Measurements from ENCODE around the gene PLEKHJ1. TPM values are rescaled to one million over a fixed set of nuclear protein-coding genes. Genes with fewer than 3 reads are reported as not detected.

PLEKHJ1 gene
- total RNA-seq, 1 donor from 2014 or later: 126 TPM

DNA sequence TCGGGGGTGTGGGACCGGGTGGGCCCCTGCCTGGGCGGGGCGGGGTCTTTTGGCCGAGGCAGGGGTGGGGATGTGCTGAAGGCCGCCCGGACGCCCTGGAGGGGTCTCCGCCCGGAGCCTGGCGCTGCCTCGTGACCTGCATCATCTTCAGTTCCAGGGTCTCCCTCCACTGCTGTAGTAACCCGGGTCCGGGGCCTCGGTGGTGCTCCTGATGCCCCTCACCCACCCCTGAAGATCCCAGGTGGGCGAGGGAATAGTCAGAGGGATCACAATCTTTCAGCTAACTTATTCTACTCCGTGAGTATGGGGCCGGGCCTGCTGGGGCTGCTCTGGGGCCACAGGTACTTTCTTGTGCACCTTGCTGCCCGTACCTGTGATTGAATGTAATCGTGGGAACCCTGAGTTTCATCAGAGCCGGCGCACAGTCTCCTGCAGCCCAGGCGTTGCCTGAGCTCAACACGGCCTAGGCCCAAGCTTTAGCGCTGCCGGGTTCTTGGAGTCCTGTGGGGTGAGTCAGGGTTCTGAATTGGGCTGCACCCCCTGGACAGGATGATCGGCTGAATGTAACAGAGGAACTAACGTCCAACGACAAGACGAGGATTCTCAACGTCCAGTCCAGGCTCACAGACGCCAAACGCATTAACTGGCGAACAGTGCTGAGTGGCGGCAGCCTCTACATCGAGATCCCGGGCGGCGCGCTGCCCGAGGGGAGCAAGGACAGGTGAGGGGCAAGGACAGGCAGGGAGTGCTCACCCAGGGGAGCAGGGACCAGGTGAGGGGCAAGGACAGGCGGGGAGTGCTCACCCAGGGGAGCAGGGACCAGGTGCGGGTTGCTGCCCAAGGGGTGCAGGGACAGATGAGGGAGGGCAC lies 35.3 kb upstream of the PLEKHJ1 start:
- H3K27me3 Mint-ChIP-seq (ENCODE audit: unreplicated experiment): peaks cover 17% of the 10 kb centered on the region
- H3K9me3 Mint-ChIP-seq (ENCODE audit: unreplicated experiment): no peaks in the 10 kb centered on the region
- H3K4me3 Mint-ChIP-seq (ENCODE audit: unreplicated experiment): peak overlapping the region; percentile 92
- H3K36me3 Mint-ChIP-seq (ENCODE audit: low read depth, unreplicated experiment): peaks cover 11% of the 10 kb centered on the region
- no peak for DNase-seq (ENCODE audit: low spot score)
- TF ChIP-seq, protein P1, sequence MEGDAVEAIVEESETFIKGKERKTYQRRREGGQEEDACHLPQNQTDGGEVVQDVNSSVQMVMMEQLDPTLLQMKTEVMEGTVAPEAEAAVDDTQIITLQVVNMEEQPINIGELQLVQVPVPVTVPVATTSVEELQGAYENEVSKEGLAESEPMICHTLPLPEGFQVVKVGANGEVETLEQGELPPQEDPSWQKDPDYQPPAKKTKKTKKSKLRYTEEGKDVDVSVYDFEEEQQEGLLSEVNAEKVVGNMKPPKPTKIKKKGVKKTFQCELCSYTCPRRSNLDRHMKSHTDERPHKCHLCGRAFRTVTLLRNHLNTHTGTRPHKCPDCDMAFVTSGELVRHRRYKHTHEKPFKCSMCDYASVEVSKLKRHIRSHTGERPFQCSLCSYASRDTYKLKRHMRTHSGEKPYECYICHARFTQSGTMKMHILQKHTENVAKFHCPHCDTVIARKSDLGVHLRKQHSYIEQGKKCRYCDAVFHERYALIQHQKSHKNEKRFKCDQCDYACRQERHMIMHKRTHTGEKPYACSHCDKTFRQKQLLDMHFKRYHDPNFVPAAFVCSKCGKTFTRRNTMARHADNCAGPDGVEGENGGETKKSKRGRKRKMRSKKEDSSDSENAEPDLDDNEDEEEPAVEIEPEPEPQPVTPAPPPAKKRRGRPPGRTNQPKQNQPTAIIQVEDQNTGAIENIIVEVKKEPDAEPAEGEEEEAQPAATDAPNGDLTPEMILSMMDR (IDR thresholded peaks at IDR 0.05; ENCODE audit: unreplicated experiment): no peak
- peaks cover 12% of the 10 kb centered on the region for H3K4me1 Mint-ChIP-seq (ENCODE audit: unreplicated experiment)
- H3K27ac Mint-ChIP-seq (ENCODE audit: unreplicated experiment): peak overlapping the region; percentile 61

DNA sequence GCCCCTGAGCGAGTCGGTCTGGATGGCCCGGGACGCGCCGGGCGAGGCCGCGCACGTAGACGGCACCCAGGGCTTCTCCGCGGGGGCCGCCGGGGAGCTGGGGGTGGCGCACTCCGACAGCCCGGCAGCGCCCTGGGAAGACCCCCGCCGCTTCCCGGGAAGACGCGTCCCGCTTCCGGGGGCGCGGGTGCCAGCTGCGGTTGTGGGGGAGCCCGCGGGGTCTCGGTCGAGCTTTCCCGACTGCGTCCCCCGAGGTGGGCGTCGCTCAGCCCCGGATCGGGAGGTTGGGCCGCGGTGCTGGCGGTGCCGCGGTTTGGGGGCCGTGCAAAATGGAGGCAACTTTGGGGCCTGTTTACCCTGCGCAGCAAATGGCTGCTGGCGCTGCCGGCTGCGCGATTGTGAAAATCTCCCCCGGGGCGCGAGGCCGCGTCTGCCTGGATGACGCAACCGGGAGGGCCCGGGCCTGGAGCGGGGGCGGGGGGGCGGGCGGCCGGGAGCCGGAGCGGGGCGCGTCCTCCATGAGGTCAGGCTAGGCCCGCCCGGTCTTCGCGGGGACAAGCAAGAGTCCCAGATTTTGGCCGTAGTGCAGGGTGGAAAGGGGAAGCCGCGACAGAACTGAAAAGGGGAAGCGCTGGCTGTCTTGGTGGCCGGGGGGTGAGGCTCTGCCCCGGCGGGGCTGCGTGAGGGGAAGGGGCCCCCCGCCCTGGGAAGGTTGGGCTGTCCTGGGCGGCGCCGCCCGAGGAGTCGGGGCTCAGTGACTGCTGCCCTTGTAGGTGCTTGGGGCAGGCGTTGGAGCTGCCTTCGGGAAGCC lies 34.5 kb upstream of the PLEKHJ1 start:
- peak; percentile 51 for DNase-seq (ENCODE audit: low spot score)
- peak overlapping the region; percentile 97 for H3K4me3 Mint-ChIP-seq (ENCODE audit: unreplicated experiment)

DNA sequence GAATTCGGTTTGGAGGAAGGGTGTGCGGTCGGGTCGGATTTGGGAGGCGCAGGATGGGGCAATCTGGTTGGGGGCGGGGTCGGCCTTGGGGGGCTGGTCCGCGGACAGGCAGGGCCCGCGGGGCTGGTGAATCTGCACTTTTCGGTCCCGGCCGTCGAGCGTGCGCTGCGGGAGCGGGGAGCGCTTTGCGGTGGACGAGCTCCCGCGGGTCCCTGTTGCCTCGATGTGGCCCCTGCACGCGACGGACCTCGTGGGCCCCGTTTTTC lies 34.0 kb upstream of the PLEKHJ1 start:
- H3K27me3 Mint-ChIP-seq (ENCODE audit: unreplicated experiment): peaks cover 17% of the 10 kb centered on the region
- H3K36me3 Mint-ChIP-seq (ENCODE audit: low read depth, unreplicated experiment): peaks cover 11% of the 10 kb centered on the region
- no peaks in the 10 kb centered on the region for H3K9me3 Mint-ChIP-seq (ENCODE audit: unreplicated experiment)
- TF ChIP-seq, protein P1 (IDR thresholded peaks at IDR 0.05; ENCODE audit: unreplicated experiment): no peak
- DNase-seq (ENCODE audit: low spot score): no peak
- H3K4me3 Mint-ChIP-seq (ENCODE audit: unreplicated experiment): peak overlapping the region; percentile 97
- peak overlapping the region; percentile 72 for H3K27ac Mint-ChIP-seq (ENCODE audit: unreplicated experiment)
- H3K4me1 Mint-ChIP-seq (ENCODE audit: unreplicated experiment): peaks cover 15% of the 10 kb centered on the region

More for the DNA sequence above, 34.5 kb upstream of the PLEKHJ1 start:
- Mint-ChIP-seq H3K4me1 (ENCODE audit: unreplicated experiment) (peaks cover 15% of the 10 kb centered on the region), H3K27me3 (ENCODE audit: unreplicated experiment) (peaks cover 17% of the 10 kb centered on the region), H3K27ac (ENCODE audit: unreplicated experiment) (no peak overlapping the region), H3K9me3 (ENCODE audit: unreplicated experiment) (no peaks in the 10 kb centered on the region), H3K36me3 (ENCODE audit: low read depth, unreplicated experiment) (peaks cover 11% of the 10 kb centered on the region)
- TF ChIP-seq, protein P1 (IDR thresholded peaks at IDR 0.05; ENCODE audit: unreplicated experiment): no peak

DNA sequence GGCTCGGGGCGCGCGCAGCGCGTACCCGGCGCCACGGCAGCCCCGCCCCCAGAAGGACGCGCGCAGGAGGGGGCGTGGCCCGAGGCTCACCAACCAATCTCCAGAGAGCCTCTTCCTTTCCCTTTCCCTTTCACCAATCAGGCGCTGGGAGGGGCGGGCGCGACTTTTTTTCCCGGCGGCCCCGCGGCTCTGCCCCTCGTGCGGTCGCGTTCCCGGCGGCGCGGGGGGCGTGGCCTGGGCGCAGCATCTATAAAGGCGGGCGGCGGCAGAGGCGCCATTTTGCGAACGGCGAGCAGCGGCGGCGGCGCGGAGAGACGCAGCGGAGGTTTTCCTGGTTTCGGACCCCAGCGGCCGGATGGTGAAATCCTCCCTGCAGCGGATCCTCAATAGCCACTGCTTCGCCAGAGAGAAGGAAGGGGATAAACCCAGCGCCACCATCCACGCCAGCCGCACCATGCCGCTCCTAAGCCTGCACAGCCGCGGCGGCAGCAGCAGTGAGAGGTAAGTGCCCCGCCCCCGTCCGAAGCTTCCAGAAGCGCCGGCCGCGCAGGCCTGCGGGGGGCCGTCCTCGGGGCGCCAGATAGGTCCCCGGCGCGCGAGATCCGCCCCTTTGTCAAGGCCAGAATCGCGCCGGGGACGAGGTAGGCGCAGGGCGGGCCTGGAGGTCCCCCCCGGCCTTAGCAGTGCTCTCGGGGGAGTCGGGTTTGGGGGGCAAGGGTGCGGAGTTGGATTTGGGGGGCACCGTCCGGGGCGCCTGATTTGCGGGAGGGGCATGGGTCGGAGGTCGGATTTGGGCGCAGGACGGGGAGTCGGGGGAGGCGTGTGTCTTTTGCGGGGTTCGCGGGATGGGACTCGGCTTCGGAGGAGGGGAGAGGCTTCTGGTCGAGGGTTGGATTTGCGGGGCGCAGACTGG lies 33.4 kb upstream of the PLEKHJ1 start:
- Mint-ChIP-seq H3K9me3 (ENCODE audit: unreplicated experiment) (no peaks in the 10 kb centered on the region), H3K4me3 (ENCODE audit: unreplicated experiment) (peak overlapping the region; percentile 97), H3K27ac (ENCODE audit: unreplicated experiment) (peak overlapping the region; percentile 72), H3K36me3 (ENCODE audit: low read depth, unreplicated experiment) (peaks cover 11% of the 10 kb centered on the region), H3K4me1 (ENCODE audit: unreplicated experiment) (peaks cover 15% of the 10 kb centered on the region), H3K27me3 (ENCODE audit: unreplicated experiment) (peaks cover 17% of the 10 kb centered on the region)
- DNase-seq (ENCODE audit: low spot score): peak; percentile 99
- TF ChIP-seq, protein P1 (IDR thresholded peaks at IDR 0.05; ENCODE audit: unreplicated experiment): no peak
